VCaP (cell line): ENCODE data around the gene PSME3IP1.

Source experiments
- H3K27ac ChIP-seq: fragments of 450-650 bp; 2 replicates; pipeline ENCODE4 v1.5.1; 2017
- TF ChIP-seq, protein P1 (sequence below): fragments of 450-650 bp; conservative IDR thresholded peaks from 2 replicates; pipeline ENCODE4 v1.5.1; 2017; ENCODE audit warnings: mild to moderate bottlenecking, moderate library complexity

The PSME3IP1 gene

DNA sequence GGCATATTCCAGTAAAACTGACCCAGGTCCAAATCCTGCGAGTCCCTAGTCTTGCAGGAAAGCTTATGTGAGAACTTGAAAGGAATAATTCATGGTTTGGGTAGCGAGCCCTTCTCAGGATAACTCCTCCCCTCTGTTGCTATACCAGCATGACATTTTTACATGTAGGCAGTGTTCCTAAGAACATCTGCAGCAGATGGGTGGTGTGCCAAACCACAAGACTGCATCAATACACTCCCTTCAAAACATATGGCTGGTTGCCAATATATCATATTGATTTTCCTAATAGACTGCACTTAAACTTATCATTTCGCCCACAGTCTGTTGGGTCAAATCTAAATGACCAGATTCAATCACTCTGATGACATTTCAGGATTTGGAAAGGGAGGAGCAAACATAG, 19.9 kb downstream of the PSME3IP1 start:
- TF ChIP-seq, protein P1, sequence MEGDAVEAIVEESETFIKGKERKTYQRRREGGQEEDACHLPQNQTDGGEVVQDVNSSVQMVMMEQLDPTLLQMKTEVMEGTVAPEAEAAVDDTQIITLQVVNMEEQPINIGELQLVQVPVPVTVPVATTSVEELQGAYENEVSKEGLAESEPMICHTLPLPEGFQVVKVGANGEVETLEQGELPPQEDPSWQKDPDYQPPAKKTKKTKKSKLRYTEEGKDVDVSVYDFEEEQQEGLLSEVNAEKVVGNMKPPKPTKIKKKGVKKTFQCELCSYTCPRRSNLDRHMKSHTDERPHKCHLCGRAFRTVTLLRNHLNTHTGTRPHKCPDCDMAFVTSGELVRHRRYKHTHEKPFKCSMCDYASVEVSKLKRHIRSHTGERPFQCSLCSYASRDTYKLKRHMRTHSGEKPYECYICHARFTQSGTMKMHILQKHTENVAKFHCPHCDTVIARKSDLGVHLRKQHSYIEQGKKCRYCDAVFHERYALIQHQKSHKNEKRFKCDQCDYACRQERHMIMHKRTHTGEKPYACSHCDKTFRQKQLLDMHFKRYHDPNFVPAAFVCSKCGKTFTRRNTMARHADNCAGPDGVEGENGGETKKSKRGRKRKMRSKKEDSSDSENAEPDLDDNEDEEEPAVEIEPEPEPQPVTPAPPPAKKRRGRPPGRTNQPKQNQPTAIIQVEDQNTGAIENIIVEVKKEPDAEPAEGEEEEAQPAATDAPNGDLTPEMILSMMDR: no peak
- H3K27ac ChIP-seq: no peak overlapping the region

DNA sequence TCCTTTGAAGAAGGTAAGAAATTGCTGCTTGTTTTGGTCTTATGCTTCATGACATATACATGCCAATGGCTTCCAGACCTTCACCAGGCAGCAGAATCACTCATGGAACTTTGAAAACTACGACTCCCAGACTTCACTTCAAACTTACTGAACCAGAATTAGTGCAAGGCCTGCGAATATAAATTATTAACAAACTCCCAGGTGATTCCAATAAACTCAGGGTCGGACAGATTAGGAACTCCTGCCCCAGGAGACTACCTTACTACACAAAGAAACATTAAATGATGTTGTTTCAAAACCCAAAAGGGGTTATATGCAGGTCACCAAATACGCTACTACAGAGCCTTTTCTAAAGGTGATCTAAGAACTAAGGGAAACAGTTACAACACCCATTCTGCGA, 20.4 kb downstream of the PSME3IP1 start:
- TF ChIP-seq, protein P1: no peak

DNA sequence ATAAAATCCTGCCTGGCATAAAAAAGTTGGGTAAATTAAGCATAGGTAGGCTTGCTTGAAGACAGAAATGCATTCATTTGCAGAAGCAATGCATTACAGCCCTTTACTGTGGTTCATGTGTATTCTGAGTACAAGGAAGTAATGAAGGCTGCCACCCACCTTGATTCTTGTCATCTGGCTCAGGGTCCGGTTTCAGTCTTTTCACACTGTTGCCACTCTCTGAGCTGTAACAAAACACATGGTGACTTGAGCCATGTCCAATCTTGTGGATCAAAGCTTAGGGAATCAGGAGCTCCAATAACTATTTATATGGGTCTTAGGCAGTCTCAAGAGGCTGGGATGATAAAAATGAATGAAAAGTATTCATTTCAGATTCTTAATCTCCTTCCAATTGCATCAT, 22.0 kb downstream of the PSME3IP1 start:
- TF ChIP-seq, protein P1: no peak
- H3K27ac ChIP-seq: no peak overlapping the region

More for the DNA sequence above, 20.4 kb downstream of the PSME3IP1 start:
- no peak overlapping the region for H3K27ac ChIP-seq

DNA sequence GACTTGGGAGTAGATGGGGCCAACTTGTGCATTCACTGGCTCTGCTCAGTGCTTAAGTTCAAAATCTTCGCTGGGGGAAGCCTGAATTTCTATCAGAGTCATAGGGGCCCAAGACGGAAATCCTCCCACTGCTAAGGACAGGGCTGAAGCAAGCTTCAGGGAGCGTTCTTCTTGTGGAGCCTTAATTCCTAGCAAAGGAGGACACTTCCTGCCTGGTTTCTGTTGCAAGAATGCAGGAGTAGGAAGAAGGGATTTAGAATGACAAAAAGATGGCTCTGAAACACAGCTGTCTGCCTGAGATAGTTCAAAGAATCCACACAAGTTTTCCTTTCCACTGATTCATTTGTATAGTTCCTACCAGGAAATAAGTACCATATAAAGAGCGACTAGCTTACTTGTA, 26.4 kb downstream of the PSME3IP1 start:
- TF ChIP-seq, protein P1: no peak
- no peak overlapping the region for H3K27ac ChIP-seq

DNA sequence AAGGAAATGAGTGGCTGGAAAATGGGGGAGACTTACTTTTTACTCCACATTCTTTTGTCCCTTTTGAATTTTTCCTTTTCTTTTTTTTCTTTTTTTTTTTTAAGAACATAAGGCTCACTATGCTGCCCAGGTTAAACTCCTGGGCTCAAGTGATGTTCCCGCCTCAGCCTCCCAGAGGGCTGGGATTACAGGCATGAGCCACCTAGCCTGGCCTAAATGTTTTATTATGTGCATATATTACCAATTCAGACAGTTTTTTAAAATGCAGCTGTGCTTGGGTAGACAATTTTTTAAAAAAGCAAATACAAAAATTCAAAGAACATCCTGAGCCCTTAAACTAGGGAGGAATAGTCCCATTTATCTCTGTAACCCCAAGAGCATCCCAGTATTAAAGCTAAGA, 28.3 kb downstream of the PSME3IP1 start:
- H3K27ac ChIP-seq: no peak overlapping the region; the same call in 1 of the 2 replicates
- TF ChIP-seq, protein P1: no peak

DNA sequence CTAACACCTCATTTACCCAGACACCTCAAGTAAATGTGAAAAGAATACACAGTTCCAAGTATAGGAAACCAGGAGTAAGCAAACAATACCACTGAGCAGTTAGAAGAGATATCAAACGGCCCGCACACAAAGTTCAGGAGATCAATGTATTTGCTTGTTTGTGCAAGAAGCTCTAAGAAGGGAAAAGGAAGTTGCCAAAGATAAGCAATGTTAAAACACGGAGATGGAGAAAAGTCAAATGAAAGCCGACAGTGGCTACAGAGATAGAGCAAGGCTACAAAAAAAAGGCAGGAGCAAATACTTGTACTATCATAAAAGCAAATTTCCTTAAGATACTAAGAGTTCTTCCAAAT, 29.5 kb downstream of the PSME3IP1 start:
- TF ChIP-seq, protein P1: no peak
- H3K27ac ChIP-seq: peak overlapping the region; percentile 54

DNA sequence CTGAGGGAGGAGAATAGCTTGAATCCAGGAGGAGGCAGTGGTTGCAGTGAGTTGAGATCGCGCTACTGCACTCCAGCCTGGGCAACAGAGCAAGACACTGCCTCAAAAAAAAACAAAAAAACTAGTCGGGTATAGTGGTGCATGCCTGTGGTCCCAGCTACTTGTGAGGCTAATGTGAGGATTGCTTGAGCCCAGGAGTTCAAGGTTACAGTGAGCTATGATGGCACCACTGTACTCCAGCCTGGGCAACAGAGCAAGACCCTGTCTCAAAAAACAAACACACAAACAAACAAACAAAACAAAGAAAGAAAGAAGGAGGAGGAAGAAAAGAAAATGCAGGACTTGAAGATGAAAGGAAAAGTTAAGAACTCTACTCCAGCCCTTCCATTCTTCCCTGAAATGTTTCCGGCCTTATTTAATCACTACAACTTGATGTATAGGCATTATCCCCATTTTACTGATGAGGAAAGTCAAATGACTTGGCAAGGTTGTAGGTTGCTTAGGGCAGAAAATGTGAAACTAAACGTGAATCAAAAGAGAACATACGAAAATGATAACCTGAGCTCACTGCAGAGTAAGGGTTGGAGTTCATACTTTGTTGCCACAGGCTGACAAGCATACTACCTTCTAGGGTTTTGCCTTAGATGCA, 30.0 kb downstream of the PSME3IP1 start:
- H3K27ac ChIP-seq: peak overlapping the region; percentile 54
- TF ChIP-seq, protein P1: no peak
